IMR-90 (cell line): Measurements from ENCODE around the gene LRP1B.

Source experiments
- BHLHE40 ChIP-seq: fragments of 150-350 bp; IDR thresholded peaks from 2 replicates; pipeline ENCODE4 v1.6.1; 2016; ENCODE audit warnings: mild to moderate bottlenecking, low read depth, low read length
- CTCF ChIP-seq: conservative IDR thresholded peaks from 2 replicates; pipeline ENCODE4 v1.5.1; 2012; ENCODE audit warnings: mild to moderate bottlenecking, low read depth, low read length, improper control_type of control experiment
- ELK1 ChIP-seq: fragments of 150-350 bp; IDR thresholded peaks from 2 replicates; pipeline ENCODE4 v1.6.1; 2016; ENCODE audit warnings: low read depth, mild to moderate bottlenecking, low read length, moderate library complexity, borderline replicate concordance
- MAFK ChIP-seq: IDR thresholded peaks from 2 replicates; pipeline ENCODE4 v1.6.1; 2012; ENCODE audit warnings: low read depth, low read length, improper control_type of control experiment
- MAZ ChIP-seq: IDR thresholded peaks from 2 replicates; pipeline ENCODE4 v1.6.1; 2012; ENCODE audit warnings: low read depth, mild to moderate bottlenecking, low read length, improper control_type of control experiment, moderate library complexity, borderline replicate concordance
- MXI1 ChIP-seq: IDR thresholded peaks from 2 replicates; pipeline ENCODE4 v1.6.1; 2012; ENCODE audit warnings: low read depth, mild to moderate bottlenecking, low read length, moderate library complexity, borderline replicate concordance
- NFE2L2 ChIP-seq: fragments of 150-350 bp; IDR thresholded peaks from 2 replicates; pipeline ENCODE4 v1.6.1; 2016; ENCODE audit warnings: low read depth, mild to moderate bottlenecking, low read length
- POLR2A ChIP-seq: IDR thresholded peaks from 2 replicates; pipeline ENCODE4 v1.6.1; 2012; ENCODE audit warnings: mild to moderate bottlenecking, low read depth, low read length
- RAD21 ChIP-seq: IDR thresholded peaks from 2 replicates; pipeline ENCODE4 v1.6.1; 2012; ENCODE audit warnings: low read length, improper control_type of control experiment
- RCOR1 ChIP-seq: IDR thresholded peaks from 2 replicates; pipeline ENCODE4 v1.6.1; 2012; ENCODE audit warnings: mild to moderate bottlenecking, low read length, improper control_type of control experiment; ENCODE audit not compliant: insufficient replicate concordance
- RFX5 ChIP-seq: IDR thresholded peaks from 2 replicates; pipeline ENCODE4 v1.8.0; 2012; ENCODE audit warnings: low read depth, mild to moderate bottlenecking, low read length, moderate library complexity
- SMC3 ChIP-seq: fragments of 150-350 bp; IDR thresholded peaks from 2 replicates; pipeline ENCODE4 v1.6.1; 2016; ENCODE audit warnings: low read depth, mild to moderate bottlenecking, antibody characterized with exemption, low read length, moderate library complexity

- TF ChIP-seq RFX5 (no peak), CTCF (no peak), POLR2A (no peak), BHLHE40 (no peak), MAFK (no peak), RCOR1 (no peak), SMC3 (no peak), RAD21 (no peak), MAZ (no peak), ELK1 (no peak), NFE2L2 (no peak), MXI1 (no peak)
Observed at GRCh38 chr2:141411419-141411818, 719.4 kb downstream of the LRP1B start.
